ENCODE data around the gene SLIT1. TPM values are rescaled to one million over a fixed set of nuclear protein-coding genes. Genes with fewer than 3 reads are reported as not detected.
"Not testable (repeated sequence)": the region's sequence is repeated elsewhere in the genome, so short reads cannot be mapped to it uniquely, and the experiment has no call there.

The SLIT1 gene
- total RNA-seq, 1 donor from 2014 or later, result 0.51 TPM

DNA sequence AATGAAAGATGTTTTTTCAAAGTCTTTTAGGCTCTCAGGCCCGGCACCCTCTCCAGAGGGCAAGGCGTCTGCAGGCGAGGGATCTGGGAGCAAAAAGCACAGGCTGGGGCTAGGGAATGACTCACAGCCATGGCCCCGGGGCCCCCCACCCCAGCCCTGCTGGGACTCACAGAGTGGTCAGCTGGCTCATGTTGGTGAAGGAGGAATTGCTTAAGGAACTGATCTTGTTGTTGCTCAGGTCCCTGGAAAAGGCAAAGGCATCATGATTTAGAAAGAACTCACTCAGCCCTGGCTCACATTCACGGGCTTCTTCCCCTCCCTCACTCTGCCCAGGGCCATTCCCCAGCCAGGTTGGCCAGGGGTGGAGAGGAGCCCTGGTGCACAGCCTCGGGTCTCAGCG, 151.5 kb downstream of the SLIT1 start:
- Mint-ChIP-seq H3K9me3 (no peaks in the 10 kb centered on the region), H3K4me3 (no peak overlapping the region), H3K36me3 (ENCODE audit: low read depth) (no peaks in the 10 kb centered on the region), H3K27me3 (peaks cover 19% of the 10 kb centered on the region), H3K27ac (no peak overlapping the region), H3K4me1 (peaks cover 12% of the 10 kb centered on the region)
- intact Hi-C loops (cut with micrococcal nuclease), result no loop called here
- TF ChIP-seq, protein P1, sequence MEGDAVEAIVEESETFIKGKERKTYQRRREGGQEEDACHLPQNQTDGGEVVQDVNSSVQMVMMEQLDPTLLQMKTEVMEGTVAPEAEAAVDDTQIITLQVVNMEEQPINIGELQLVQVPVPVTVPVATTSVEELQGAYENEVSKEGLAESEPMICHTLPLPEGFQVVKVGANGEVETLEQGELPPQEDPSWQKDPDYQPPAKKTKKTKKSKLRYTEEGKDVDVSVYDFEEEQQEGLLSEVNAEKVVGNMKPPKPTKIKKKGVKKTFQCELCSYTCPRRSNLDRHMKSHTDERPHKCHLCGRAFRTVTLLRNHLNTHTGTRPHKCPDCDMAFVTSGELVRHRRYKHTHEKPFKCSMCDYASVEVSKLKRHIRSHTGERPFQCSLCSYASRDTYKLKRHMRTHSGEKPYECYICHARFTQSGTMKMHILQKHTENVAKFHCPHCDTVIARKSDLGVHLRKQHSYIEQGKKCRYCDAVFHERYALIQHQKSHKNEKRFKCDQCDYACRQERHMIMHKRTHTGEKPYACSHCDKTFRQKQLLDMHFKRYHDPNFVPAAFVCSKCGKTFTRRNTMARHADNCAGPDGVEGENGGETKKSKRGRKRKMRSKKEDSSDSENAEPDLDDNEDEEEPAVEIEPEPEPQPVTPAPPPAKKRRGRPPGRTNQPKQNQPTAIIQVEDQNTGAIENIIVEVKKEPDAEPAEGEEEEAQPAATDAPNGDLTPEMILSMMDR (IDR thresholded peaks at IDR 0.05), result no peak
- DNase-seq, result no peak
- ATAC-seq (ENCODE audit: low read depth), result no peak
- CTCF ChIA-PET, result interaction anchor here (1.6 kb wide), 1 partner anchor 176 kb away, joined by 4 read pairs; no protein-coding TSS in a partner anchor
- POLR2A ChIA-PET, result no interaction called here

DNA sequence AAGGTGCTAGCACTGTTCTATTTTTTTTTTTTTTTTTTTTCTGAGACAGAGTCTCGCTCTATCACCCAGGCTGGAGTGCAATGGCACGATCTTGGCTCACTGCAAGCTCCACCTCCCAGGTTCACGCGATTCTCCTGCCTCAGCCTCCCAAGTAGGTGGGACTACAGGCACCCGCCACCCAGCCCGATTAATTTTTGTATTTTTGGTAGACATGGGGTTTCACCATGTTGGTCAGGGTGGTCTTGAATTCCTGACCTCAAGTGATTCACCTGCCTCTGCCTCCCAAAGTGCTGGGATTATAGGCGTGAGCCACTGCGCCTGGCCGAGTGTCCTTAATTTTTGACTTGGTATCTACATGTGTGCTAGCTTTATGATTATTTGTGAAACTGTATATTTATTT, 151.9 kb downstream of the SLIT1 start:
- H3K27ac Mint-ChIP-seq; H3K9me3 Mint-ChIP-seq; DNase-seq; POLR2A ChIA-PET; ATAC-seq (ENCODE audit: low read depth); H3K36me3 Mint-ChIP-seq (ENCODE audit: low read depth); intact Hi-C loops (cut with micrococcal nuclease); H3K4me3 Mint-ChIP-seq; CTCF ChIA-PET: not testable (repeated sequence)
- Mint-ChIP-seq H3K4me1 (peaks cover 12% of the 10 kb centered on the region), H3K27me3 (peaks cover 21% of the 10 kb centered on the region)

- Mint-ChIP-seq H3K36me3 (ENCODE audit: low read depth) (no peaks in the 10 kb centered on the region), H3K9me3 (no peaks in the 10 kb centered on the region), H3K27ac (no peak overlapping the region), H3K4me3 (no peak overlapping the region), H3K27me3 (peaks cover 22% of the 10 kb centered on the region), H3K4me1 (peaks cover 6% of the 10 kb centered on the region)
- TF ChIP-seq, protein P1 (IDR thresholded peaks at IDR 0.05), result no peak
- CTCF ChIA-PET, result interaction anchor here (1.0 kb wide), 1 partner anchor 178 kb away, joined by 4 read pairs; no protein-coding TSS in a partner anchor
- DNase-seq (no peak), ATAC-seq (ENCODE audit: low read depth) (no peak)
- POLR2A ChIA-PET, result no interaction called here
- intact Hi-C loops (cut with micrococcal nuclease), result no loop called here
Measured at GRCh38 chr10:97032624-97033023, 153.1 kb downstream of the SLIT1 start.

DNA sequence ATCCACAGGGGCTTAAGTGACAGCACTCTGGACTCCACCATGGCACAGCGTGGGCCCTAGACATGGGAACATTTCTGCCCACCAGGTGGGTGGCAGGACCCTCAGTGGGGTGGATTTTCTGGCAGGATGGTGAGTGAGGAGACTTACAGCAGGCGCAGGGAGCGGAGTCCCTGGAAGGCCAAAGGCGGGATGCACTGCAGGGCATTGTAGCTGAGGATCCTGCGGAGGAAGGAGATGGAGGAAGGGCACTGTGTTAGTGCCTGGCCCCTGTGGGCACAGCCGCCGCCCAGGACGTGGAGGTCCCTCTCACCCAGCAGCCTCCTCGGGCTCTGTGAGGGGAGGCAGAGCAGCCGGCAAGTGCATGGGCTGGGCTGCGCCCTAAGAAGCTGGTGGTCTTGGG, 154.3 kb downstream of the SLIT1 start:
- intact Hi-C loops (cut with micrococcal nuclease), result no loop called here
- H3K4me1 Mint-ChIP-seq, result no peaks in the 10 kb centered on the region
- H3K36me3 Mint-ChIP-seq (ENCODE audit: low read depth), result no peaks in the 10 kb centered on the region
- TF ChIP-seq, protein P1 (IDR thresholded peaks at IDR 0.05), result no peak
- ChIA-PET CTCF (no interaction called here), POLR2A (no interaction called here)
- DNase-seq (no peak), ATAC-seq (ENCODE audit: low read depth) (no peak)
- no peaks in the 10 kb centered on the region for H3K9me3 Mint-ChIP-seq
- H3K4me3 Mint-ChIP-seq, result no peak overlapping the region
- no peak overlapping the region for H3K27ac Mint-ChIP-seq
- peaks cover 22% of the 10 kb centered on the region for H3K27me3 Mint-ChIP-seq

DNA sequence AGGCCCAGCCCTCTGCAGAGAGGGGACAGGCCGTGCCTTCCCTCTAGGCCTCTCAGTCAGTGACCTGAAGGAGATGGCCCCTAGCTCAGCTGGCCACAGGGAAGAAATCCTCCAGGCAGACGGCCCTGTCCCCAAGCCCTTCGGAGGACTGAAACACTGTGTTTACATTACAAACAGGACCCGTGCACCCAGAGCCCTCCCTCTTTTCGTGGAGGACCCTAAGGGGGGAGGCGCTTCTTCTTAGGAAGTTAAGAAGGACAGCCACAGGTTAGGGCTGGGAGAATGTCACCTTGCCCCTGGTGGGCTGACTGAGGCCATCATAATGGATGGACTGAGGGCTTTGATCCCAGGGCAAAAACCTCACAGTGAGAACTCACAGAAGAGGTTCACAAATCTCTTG, 154.9 kb downstream of the SLIT1 start:
- intact Hi-C loops (cut with micrococcal nuclease), result no loop called here
- H3K9me3 Mint-ChIP-seq, result no peaks in the 10 kb centered on the region
- no peaks in the 10 kb centered on the region for H3K4me1 Mint-ChIP-seq
- no peak for ATAC-seq (ENCODE audit: low read depth)
- ChIA-PET POLR2A (no interaction called here), CTCF (no interaction called here)
- no peak overlapping the region for H3K27ac Mint-ChIP-seq
- no peak overlapping the region for H3K4me3 Mint-ChIP-seq
- TF ChIP-seq, protein P1 (IDR thresholded peaks at IDR 0.05), result no peak
- DNase-seq, result no peak
- H3K36me3 Mint-ChIP-seq (ENCODE audit: low read depth), result no peaks in the 10 kb centered on the region
- peaks cover 18% of the 10 kb centered on the region for H3K27me3 Mint-ChIP-seq

DNA sequence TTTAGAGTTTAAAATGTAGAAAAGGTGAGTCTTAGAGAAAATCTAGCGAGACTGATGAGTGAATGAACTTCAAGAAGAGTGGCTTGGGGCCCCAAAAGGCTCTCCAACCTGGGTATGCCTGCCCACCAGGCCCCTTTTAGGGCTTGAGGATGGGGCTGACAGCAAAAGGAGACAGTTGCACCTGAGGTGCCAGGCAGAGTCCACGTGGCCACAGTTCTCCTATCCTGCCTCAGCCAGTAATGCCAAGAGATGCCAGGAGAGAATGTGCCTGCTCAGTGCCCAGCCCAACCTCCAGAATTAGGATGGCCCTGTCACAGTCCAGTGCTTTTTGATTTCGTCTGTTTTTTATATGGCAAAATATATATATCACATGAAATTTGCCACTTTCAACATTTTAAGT, 156.5 kb downstream of the SLIT1 start:
- TF ChIP-seq, protein P1 (IDR thresholded peaks at IDR 0.05), result no peak
- no peaks in the 10 kb centered on the region for H3K36me3 Mint-ChIP-seq (ENCODE audit: low read depth)
- POLR2A ChIA-PET, result no interaction called here
- DNase-seq (no peak), ATAC-seq (ENCODE audit: low read depth) (no peak)
- H3K27me3 Mint-ChIP-seq, result peaks cover 5% of the 10 kb centered on the region
- H3K27ac Mint-ChIP-seq, result no peak overlapping the region
- H3K9me3 Mint-ChIP-seq, result no peaks in the 10 kb centered on the region
- CTCF ChIA-PET, result no interaction called here
- intact Hi-C loops (cut with micrococcal nuclease), result no loop called here
- H3K4me3 Mint-ChIP-seq, result no peak overlapping the region
- H3K4me1 Mint-ChIP-seq, result peaks cover 5% of the 10 kb centered on the region

Measured in activated B cell treated with CpG ODN at 0.5 μM for 24 hours (primary cell).